H9 (cell line): ENCODE results near the gene INSM2. TPM values are rescaled to one million over a fixed set of nuclear protein-coding genes. Genes with fewer than 3 reads are reported as not detected.

ENCODE experiments used
- DNase-seq: peaks from one replicate; pipeline ENCODE4 v3.0.0-alpha.2; 2017
- H2AFZ ChIP-seq: one replicate; pipeline ENCODE4 v1.6.1; 2013; ENCODE audit warnings: mild to moderate bottlenecking, low read length, control low read depth, moderate library complexity
- H2AK5ac ChIP-seq: 2 replicates; pipeline ENCODE4 v1.6.1; 2013; ENCODE audit warnings: low read length, control low read depth, mixed read lengths; ENCODE audit not compliant: insufficient read length
- H2BK120ac ChIP-seq: one replicate; pipeline ENCODE4 v1.6.1; 2013; ENCODE audit warnings: low read depth, mild to moderate bottlenecking, low read length, control low read depth, inconsistent platforms; ENCODE audit not compliant: poor library complexity, severe bottlenecking
- H2BK12ac ChIP-seq: 2 replicates; pipeline ENCODE4 v1.6.1; 2013; ENCODE audit warnings: low read length, control low read depth, mixed read lengths, low read depth; ENCODE audit not compliant: insufficient read length
- H2BK15ac ChIP-seq: 2 replicates; pipeline ENCODE4 v1.6.1; 2013; ENCODE audit warnings: low read depth, low read length, control low read depth
- H2BK20ac ChIP-seq: one replicate; pipeline ENCODE4 v1.6.1; 2013; ENCODE audit warnings: low read depth, mild to moderate bottlenecking, low read length, control low read depth, inconsistent platforms; ENCODE audit not compliant: poor library complexity, severe bottlenecking
- H2BK5ac ChIP-seq: 2 replicates; pipeline ENCODE4 v1.6.1; 2013; ENCODE audit warnings: low read length, control low read depth, mixed read lengths; ENCODE audit not compliant: insufficient read length
- H3K14ac ChIP-seq: 2 replicates; pipeline ENCODE4 v1.6.1; 2013; ENCODE audit warnings: low read length, control low read depth; ENCODE audit not compliant: insufficient read depth
- H3K18ac ChIP-seq: 2 replicates; pipeline ENCODE4 v1.6.1; 2013; ENCODE audit warnings: low read depth, mild to moderate bottlenecking, mixed read lengths, low read length, control low read depth; ENCODE audit not compliant: insufficient read length
- H3K23ac ChIP-seq: 2 replicates; pipeline ENCODE4 v1.6.1; 2013; ENCODE audit warnings: low read length, control low read depth, mixed read lengths, low read depth; ENCODE audit not compliant: insufficient read length
- H3K23me2 ChIP-seq: 2 replicates; pipeline ENCODE4 v1.6.1; 2013; ENCODE audit warnings: low read depth, mild to moderate bottlenecking, mixed read lengths, low read length, control low read depth; ENCODE audit not compliant: insufficient read length, poor library complexity, severe bottlenecking
- H3K27ac ChIP-seq: 2 replicates; pipeline ENCODE4 v1.5.1; 2013; ENCODE audit warnings: low read length, control low read depth, mixed read lengths, low read depth; ENCODE audit not compliant: insufficient read length
- H3K27me3 ChIP-seq: 2 replicates; pipeline ENCODE4 v1.6.1; 2013; ENCODE audit warnings: low read length, control low read depth, inconsistent platforms; ENCODE audit not compliant: insufficient read depth
- H3K4ac ChIP-seq: 2 replicates; pipeline ENCODE4 v1.6.1; 2013; ENCODE audit warnings: low read depth, mild to moderate bottlenecking, control low read depth, inconsistent platforms, low read length, moderate library complexity
- H3K4me1 ChIP-seq: 2 replicates; pipeline ENCODE4 v1.6.1; 2013; ENCODE audit warnings: low read length, control low read depth, inconsistent platforms; ENCODE audit not compliant: insufficient read depth
- H3K4me2 ChIP-seq: 2 replicates; pipeline ENCODE4 v1.6.1; 2013; ENCODE audit warnings: low read length, control low read depth, mixed read lengths; ENCODE audit not compliant: insufficient read length, insufficient read depth
- H3K56ac ChIP-seq: 2 replicates; pipeline ENCODE4 v1.6.1; 2013; ENCODE audit warnings: low read depth, mild to moderate bottlenecking, mixed read lengths, low read length, control low read depth; ENCODE audit not compliant: insufficient read length
- H3K79me1 ChIP-seq: 2 replicates; pipeline ENCODE4 v1.6.1; 2013; ENCODE audit warnings: low read depth, mild to moderate bottlenecking, moderate library complexity, low read length, control low read depth, inconsistent platforms; ENCODE audit not compliant: insufficient read depth, poor library complexity, severe bottlenecking
- H3K79me2 ChIP-seq: 2 replicates; pipeline ENCODE4 v1.6.1; 2013; ENCODE audit warnings: low read length, control low read depth, inconsistent platforms; ENCODE audit not compliant: insufficient read depth
- H3K9ac ChIP-seq: 2 replicates; pipeline ENCODE4 v1.6.1; 2013; ENCODE audit warnings: low read length, control low read depth, mixed read lengths; ENCODE audit not compliant: insufficient read length; ENCODE audit errors: extremely low read depth
- H3K9me3 ChIP-seq: one replicate; pipeline ENCODE4 v1.6.1; 2013; ENCODE audit warnings: low read depth, low read length, inconsistent platforms; ENCODE audit not compliant: control insufficient read depth
- H3T11ph ChIP-seq: one replicate; pipeline ENCODE4 v1.6.1; 2013; ENCODE audit warnings: mild to moderate bottlenecking, low read length, control low read depth, inconsistent platforms
- H4K20me1 ChIP-seq: one replicate; pipeline ENCODE4 v1.6.1; 2013; ENCODE audit not compliant: control insufficient read depth, insufficient read length, insufficient read depth
- H4K5ac ChIP-seq: 2 replicates; pipeline ENCODE4 v1.6.1; 2013; ENCODE audit warnings: low read depth, mild to moderate bottlenecking, mixed read lengths, low read length, control low read depth; ENCODE audit not compliant: insufficient read length
- H4K8ac ChIP-seq: replicated peaks from 2 replicates; pipeline ENCODE4 v1.6.1; 2013; ENCODE audit warnings: low read length, control low read depth, mixed read lengths, low read depth; ENCODE audit not compliant: insufficient read length
- H4K91ac ChIP-seq: 2 replicates; pipeline ENCODE4 v1.6.1; 2013; ENCODE audit warnings: low read depth, mild to moderate bottlenecking, moderate library complexity, mixed read lengths, low read length, control low read depth; ENCODE audit not compliant: insufficient read length
- H3K27ac Mint-ChIP-seq, 3 experiments: 2 replicates in 2 of 3; 3 replicates in 1 of 3; pipeline ENCODE4 v1.8.0; 2020 to 2021; ENCODE audit warnings: mixed read lengths in 3 of 3, mild to moderate bottlenecking in 1 of 3, moderate library complexity in 1 of 3
- H3K27me3 Mint-ChIP-seq: 2 replicates; pipeline ENCODE4 v1.8.0; 2021; ENCODE audit warnings: low read depth, mild to moderate bottlenecking, moderate library complexity, mixed read lengths
- H3K36me3 Mint-ChIP-seq, 3 experiments: 2 replicates in 2 of 3; 3 replicates in 1 of 3; pipeline ENCODE4 v1.8.0; 2020 to 2021; ENCODE audit warnings: low read depth in 3 of 3, mixed read lengths in 3 of 3; ENCODE audit not compliant: insufficient read depth in 1 of 3
- H3K4me1 Mint-ChIP-seq, 2 experiments: 2 replicates each; pipeline ENCODE4 v1.8.0; 2020; ENCODE audit warnings: mixed read lengths in 2 of 2
- H3K4me3 Mint-ChIP-seq, 2 experiments: 2 replicates in 1 of 2; 3 replicates in 1 of 2; pipeline ENCODE4 v1.8.0; 2020 to 2021; ENCODE audit warnings: mild to moderate bottlenecking in 2 of 2, mixed read lengths in 2 of 2, moderate library complexity in 1 of 2
- H3K9me3 Mint-ChIP-seq, 2 experiments: 2 replicates in 1 of 2; 3 replicates in 1 of 2; pipeline ENCODE4 v1.8.0; 2020; ENCODE audit warnings: mild to moderate bottlenecking in 2 of 2, mixed read lengths in 2 of 2, moderate library complexity in 1 of 2
- CTCF ChIP-seq: fragments of 200-600 bp; sonication (generic); conservative IDR thresholded peaks from 3 replicates; pipeline ENCODE4 v1.8.0; 2021; ENCODE audit warnings: antibody characterized with exemption, mild to moderate bottlenecking
- total RNA-seq: library from RNA; stranded (reverse); gene quantifications from 2 replicates; pipeline ENCODE4 v1.2.1, GENCODE V29; 2021

The INSM2 gene
- total RNA-seq, 1 experiment from 2014 or later, result not detected

- Histone ChIP-seq H4K8ac (no peak overlapping the region), H3K9ac (no peak overlapping the region), H4K20me1 (no peaks in the 10 kb centered on the region), H3K27me3 (no peaks in the 10 kb centered on the region), H4K91ac (no peak overlapping the region), H3K14ac (no peak overlapping the region), H3K4me1 (no peaks in the 10 kb centered on the region), H3T11ph (no peak overlapping the region), H2AFZ (no peak overlapping the region), H2BK5ac (no peak overlapping the region), H3K79me1 (no peaks in the 10 kb centered on the region), H2BK12ac (no peak overlapping the region), H3K23ac (no peak overlapping the region), H4K5ac (no peak overlapping the region), H3K4ac (no peak overlapping the region), H3K79me2 (no peaks in the 10 kb centered on the region), H2AK5ac (no peak overlapping the region), H3K23me2 (no peaks in the 10 kb centered on the region), H2BK20ac (no peak overlapping the region), H3K4me2 (no peak overlapping the region), H3K27ac (no peak overlapping the region), H2BK15ac (no peak overlapping the region), H3K56ac (no peak overlapping the region), H2BK120ac (no peak overlapping the region), H3K9me3 (no peaks in the 10 kb centered on the region), H3K18ac (no peak overlapping the region)
- no peak for DNase-seq
- peaks cover 2% of the 10 kb centered on the region; the same call in 1 of the 2 replicates for H3K27me3 Mint-ChIP-seq
- no peak for TF ChIP-seq CTCF
- H3K9me3 Mint-ChIP-seq, result peaks cover 15 to 24% of the 10 kb centered on the region in 2 experiments; a peak in 4 of 5 replicates
- H3K27ac Mint-ChIP-seq, result no peak overlapping the region
- H3K4me1 Mint-ChIP-seq, result no peaks in the 10 kb centered on the region
- no peak overlapping the region for H3K4me3 Mint-ChIP-seq
- peaks cover 0 to 8% (median 3%) of the 10 kb centered on the region in 3 experiments; a peak in 4 of 7 replicates for H3K36me3 Mint-ChIP-seq
These were observed 41.4 kb upstream of the INSM2 start for GRCh38 chr14:35492569-35493014.
